ENCODE results near the gene AGAP1.

- no peak for TF ChIP-seq EP300 (IDR thresholded peaks at IDR 0.05)
- no peak for TF ChIP-seq CTCF (IDR thresholded peaks at IDR 0.05)
Measured at GRCh38 chr2:235701206-235701981, 207.6 kb downstream of the AGAP1 start.
